ENCODE data around the gene LRP6. TPM values are rescaled to one million over a fixed set of nuclear protein-coding genes. Genes with fewer than 3 reads are reported as not detected.

LRP6 gene
- total and polyA plus RNA-seq, 2 experiments from 2014 or later = 18.1 to 25.4 TPM

DNA sequence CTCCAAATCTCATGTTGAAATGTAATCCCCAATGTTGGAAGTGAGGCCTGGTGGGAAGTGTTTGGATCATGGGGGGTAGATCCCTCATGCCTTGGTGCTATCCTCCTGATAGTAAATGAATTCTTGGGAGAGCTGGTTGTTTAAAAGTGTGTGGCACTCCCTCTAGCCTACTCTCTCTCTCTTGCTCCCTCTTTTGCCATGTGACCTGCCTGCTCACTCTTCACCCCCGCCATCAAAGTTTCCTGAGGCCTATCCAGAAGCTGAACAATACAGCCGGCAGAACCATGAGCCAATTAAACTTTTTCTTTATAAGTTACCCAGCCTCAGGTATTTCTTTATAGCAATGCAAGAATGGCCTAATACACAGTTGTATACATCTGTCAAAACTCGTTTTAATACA, 133.6 kb downstream of the LRP6 start:
- Histone ChIP-seq H3K4me3 (no peak overlapping the region), H3K9me3 (ENCODE audit: low read depth) (no peaks in the 10 kb centered on the region), H3K27ac (no peak overlapping the region), H3K27me3 (peaks cover 2% of the 10 kb centered on the region), H3K36me3 (peaks cover 26% of the 10 kb centered on the region), H3K4me1 (ENCODE audit: low read depth) (no peaks in the 10 kb centered on the region)
- TF ChIP-seq, protein P1, sequence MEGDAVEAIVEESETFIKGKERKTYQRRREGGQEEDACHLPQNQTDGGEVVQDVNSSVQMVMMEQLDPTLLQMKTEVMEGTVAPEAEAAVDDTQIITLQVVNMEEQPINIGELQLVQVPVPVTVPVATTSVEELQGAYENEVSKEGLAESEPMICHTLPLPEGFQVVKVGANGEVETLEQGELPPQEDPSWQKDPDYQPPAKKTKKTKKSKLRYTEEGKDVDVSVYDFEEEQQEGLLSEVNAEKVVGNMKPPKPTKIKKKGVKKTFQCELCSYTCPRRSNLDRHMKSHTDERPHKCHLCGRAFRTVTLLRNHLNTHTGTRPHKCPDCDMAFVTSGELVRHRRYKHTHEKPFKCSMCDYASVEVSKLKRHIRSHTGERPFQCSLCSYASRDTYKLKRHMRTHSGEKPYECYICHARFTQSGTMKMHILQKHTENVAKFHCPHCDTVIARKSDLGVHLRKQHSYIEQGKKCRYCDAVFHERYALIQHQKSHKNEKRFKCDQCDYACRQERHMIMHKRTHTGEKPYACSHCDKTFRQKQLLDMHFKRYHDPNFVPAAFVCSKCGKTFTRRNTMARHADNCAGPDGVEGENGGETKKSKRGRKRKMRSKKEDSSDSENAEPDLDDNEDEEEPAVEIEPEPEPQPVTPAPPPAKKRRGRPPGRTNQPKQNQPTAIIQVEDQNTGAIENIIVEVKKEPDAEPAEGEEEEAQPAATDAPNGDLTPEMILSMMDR (IDR thresholded peaks at IDR 0.05; ENCODE audit: low read depth, low read length) = no peak
- DNase-seq (ENCODE audit: low read depth in 1 of 2, low spot score in 1 of 2) = peak in 1 of 2 donors; percentile 3

DNA sequence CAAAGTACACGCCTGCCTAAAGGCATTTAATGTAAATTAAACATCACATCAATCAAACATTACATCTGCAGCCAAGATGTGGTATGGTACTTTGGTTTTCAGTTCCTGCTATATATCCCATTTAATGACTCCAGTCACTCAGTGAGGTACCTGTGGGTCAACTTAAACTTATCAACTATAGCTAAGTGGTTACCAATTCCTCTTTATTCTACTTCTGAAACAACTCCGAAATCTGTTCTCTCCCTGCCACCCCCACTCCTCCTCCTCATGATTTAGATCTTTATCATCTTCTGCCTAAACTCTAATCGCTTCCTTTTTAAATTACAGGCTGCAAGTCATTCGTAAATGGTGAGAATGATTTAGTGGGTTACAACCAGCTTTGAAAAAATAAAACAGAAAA, 138.2 kb downstream of the LRP6 start:
- TF ChIP-seq, protein P1 (IDR thresholded peaks at IDR 0.05; ENCODE audit: low read depth, low read length) = no peak
- Histone ChIP-seq H3K36me3 (peaks cover 38% of the 10 kb centered on the region), H3K27ac (no peak overlapping the region), H3K4me3 (no peak overlapping the region), H3K27me3 (peaks cover 15% of the 10 kb centered on the region), H3K4me1 (ENCODE audit: low read depth) (peaks cover 3% of the 10 kb centered on the region), H3K9me3 (ENCODE audit: low read depth) (no peaks in the 10 kb centered on the region)
- no peak for DNase-seq (ENCODE audit: low read depth in 1 of 2, low spot score in 1 of 2)

DNA sequence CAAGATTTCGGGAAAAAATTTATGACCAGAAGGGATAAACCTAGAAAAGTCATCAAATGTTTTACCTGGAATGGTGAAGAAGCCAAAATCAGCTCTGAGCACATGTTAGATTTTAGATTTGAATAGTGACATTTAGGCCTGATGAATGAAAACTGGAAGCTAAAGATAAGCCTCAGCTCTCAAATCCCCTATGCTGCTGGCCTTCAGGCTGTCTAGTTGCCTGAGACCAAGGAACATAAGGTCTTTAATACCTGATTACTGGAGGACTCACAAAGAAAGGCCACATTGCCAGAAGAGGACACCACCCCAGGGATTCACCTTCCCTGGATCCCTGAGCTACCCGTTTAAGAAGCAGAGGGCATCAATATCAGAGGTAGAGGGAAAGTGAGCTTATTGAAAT, 139.5 kb downstream of the LRP6 start:
- Histone ChIP-seq H3K9me3 (ENCODE audit: low read depth) (no peaks in the 10 kb centered on the region), H3K36me3 (peaks cover 38% of the 10 kb centered on the region), H3K27me3 (peaks cover 15% of the 10 kb centered on the region), H3K27ac (no peak overlapping the region), H3K4me1 (ENCODE audit: low read depth) (peaks cover 9% of the 10 kb centered on the region), H3K4me3 (no peak overlapping the region)
- TF ChIP-seq, protein P1 (IDR thresholded peaks at IDR 0.05; ENCODE audit: low read depth, low read length) = no peak
- no peak for DNase-seq (ENCODE audit: low read depth in 1 of 2, low spot score in 1 of 2)

DNA sequence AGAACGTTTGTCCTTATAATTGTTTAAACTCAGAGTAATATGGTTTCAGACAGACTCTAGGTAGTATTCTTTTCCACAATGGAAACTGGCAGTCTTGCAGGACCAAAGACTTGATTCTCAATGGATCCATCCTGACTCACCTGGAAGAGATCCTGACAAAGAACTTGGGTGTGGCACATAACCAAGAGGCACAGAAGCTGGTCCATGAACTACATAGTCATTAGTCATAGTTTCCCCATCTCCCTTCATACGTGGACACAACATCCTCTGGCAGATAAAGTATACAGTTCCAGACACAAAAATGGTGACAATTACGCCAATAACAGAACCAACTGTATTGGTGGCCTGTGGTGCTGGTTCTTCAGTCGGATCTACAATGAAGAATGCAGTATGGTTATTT, 140.3 kb downstream of the LRP6 start:
- Histone ChIP-seq H3K9me3 (ENCODE audit: low read depth) (no peaks in the 10 kb centered on the region), H3K4me1 (ENCODE audit: low read depth) (peaks cover 9% of the 10 kb centered on the region), H3K36me3 (peaks cover 36% of the 10 kb centered on the region), H3K27ac (no peak overlapping the region), H3K27me3 (peaks cover 15% of the 10 kb centered on the region), H3K4me3 (no peak overlapping the region)
- TF ChIP-seq, protein P1 (IDR thresholded peaks at IDR 0.05; ENCODE audit: low read depth, low read length) = no peak
- no peak for DNase-seq (ENCODE audit: low read depth in 1 of 2, low spot score in 1 of 2)

DNA sequence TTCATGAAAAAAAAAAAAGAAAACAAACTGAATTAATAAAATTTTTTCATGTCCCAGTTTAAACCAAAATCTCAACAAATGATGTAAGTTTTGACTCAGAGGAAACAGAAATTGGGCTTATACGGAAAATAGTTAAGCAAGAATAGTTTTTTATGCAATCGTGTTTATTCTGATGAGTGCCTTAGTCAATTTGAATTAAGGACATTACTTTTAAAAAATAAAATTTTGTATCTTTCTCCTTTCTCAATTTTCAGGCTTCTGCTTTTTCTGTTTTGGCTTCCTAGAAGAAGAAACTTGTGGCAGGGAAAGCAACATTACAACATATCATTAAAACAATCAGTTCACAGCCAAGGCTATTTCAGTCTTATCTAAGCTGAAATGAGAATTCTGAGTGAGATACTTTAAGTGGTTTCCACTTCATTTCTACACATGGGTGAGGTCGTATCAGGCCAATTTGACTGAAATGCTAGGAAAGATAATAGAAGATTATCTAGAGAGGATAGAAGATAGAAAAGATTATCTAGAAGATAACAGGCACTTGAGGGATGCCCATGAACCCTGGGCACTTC, 143.7 kb downstream of the LRP6 start:
- TF ChIP-seq, protein P1 (IDR thresholded peaks at IDR 0.05; ENCODE audit: low read depth, low read length) = no peak
- H3K27ac ChIP-seq = no peak overlapping the region
- peaks cover 30% of the 10 kb centered on the region for H3K36me3 ChIP-seq
- peaks cover 12% of the 10 kb centered on the region for H3K27me3 ChIP-seq
- peaks cover 9% of the 10 kb centered on the region for H3K4me1 ChIP-seq (ENCODE audit: low read depth)
- no peaks in the 10 kb centered on the region for H3K9me3 ChIP-seq (ENCODE audit: low read depth)
- peak in 1 of 2 donors; percentile 6 for DNase-seq (ENCODE audit: low read depth in 1 of 2, low spot score in 1 of 2)
- H3K4me3 ChIP-seq = no peak overlapping the region

Measured in cardiac muscle cell (in vitro differentiated cells and primary cell).